Hematopoietic multipotent progenitor cell treated with erythropoietin and hydrocortisone succinate and interleukin-3 and kit ligand, for 8 days (in vitro differentiated cells): ENCODE results near the gene STX8.
"Not testable (repeated sequence)": the region's sequence is repeated elsewhere in the genome, so short reads cannot be mapped to it uniquely, and the experiment has no call there.

Source experiments
- DNase-seq: peaks from one replicate; pipeline ENCODE4 v3.0.0-alpha.2; 2015

The STX8 gene

DNA sequence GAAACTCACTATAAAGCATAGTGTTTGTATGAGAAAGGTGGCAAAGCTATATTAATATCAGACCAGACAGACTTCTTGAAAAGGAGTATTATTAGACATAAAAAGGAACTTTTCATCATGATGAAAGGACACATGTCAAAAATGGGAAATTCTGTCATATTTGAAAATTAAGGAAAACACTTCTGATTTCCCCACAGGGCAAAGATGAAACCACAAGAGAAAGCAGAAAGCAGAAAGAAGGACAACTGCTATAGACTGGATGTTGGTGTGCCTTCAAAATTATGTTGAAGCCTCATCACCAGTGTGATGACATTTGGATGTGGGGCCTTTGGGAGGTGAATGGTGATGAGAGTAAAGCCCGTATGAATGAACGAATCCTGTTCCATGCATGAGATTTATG, 193.0 kb downstream of the STX8 start:
- DNase-seq = no peak

DNA sequence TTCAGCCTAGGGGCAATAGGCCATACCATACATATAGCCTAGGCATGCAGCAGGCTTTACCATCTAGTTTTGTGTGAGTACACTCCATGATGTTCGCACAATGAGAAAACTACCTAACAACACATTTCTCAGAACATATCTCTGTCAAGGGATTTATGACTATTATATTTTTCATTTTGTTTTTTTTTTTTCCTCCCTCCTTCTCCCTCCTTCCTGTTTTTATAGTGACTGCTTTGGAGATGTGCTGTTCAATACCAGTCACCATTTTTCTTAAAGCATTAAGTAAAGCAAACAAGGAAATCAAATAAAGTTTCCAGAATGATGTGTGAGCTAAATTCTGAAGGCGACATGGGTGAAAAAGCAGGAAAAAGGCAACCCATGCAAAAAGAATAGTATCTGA, 194.6 kb downstream of the STX8 start:
- no peak for DNase-seq

DNA sequence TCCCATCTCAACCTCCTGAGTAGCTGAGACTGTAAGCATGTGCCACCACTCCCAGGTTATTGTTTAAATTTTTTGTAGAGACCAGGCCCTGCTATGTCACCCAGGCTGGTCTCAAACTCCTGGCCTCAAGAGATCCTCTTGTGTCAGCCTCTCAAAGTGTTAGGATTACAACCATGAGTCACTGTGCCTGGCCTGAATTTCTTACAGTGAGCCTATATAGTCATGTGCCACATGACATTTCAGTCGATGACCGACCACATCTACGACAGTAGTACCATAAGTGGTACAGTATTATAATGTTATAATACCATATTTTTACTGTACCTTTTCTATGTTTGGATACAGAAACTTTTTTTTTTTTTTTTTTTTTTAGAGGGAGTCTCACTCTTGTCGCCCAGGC, 195.3 kb downstream of the STX8 start:
- no peak for DNase-seq

DNA sequence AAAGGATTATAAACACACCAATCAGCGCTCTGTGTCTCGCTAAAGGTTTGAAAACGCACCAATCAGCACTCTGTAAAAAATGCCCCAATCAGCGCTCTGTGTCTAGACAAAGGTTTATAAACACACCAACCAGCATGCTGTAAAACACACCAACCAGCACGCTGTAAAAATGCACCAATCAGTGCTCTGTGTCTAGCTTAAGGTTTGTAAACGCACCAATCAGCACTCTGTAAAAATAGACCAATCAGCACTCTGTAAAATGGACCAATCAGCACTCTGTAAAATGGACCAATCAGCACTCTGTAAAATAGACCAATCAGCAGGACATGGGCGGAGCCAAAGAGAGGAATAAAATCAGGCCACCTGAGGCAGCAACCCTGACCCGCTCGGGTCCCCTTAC, 199.4 kb downstream of the STX8 start:
- DNase-seq = not testable (repeated sequence)

DNA sequence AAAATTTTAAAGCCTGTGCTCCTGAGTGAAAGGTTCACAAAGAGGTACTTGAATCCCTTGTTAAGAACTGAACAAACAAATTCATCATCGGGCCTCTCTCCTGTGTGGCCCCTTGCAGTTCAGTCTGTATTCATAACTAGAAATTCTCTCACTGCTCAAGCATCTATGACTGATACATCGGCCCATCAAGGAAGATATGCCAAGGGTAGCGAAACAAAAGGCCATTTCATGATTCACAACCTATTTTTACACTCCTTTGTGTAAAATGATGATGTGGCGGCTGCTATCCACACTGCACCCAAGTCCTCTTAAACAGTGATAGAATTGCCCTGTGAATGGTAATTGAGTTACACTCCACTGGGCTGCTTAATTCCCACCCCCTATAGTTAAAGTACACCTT, 204.6 kb downstream of the STX8 start:
- DNase-seq = no peak

DNA sequence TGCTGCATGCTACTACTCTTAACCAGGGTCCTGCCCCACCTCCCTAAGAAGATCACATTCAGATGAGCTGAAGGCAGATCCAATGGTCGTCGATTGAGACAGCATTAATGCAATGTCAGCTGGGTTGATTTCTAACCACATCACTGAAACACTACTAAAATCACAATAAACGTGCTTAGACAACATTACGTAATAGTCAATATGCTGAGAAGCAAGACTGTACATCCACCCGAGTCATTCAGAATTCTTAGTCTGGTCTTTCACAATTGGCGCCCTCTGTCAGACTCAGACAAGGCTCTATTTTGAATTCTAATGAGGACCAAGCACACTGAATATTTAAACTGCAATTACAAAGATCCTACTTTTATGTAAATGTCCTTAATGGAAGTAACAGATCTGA, 205.2 kb downstream of the STX8 start:
- no peak for DNase-seq

DNA sequence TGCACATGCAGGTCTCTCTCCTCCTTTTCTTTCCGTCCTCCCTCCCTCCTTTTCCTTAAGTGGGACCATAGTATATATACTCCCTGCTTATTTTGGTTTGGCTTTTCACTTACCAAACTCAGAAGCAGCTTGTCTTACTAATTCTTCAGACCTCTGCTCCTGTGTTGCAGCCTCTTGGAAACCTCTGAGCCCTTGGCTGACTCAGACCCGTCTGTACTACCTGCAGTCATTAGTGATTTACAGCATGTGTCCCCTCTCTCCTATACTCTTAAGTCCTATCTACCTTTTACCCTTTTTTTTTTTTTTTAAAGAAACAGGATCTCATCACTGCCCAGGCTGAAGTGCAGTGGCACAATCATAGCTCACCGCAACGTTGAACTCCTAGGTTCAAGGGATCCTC, 207.0 kb downstream of the STX8 start:
- DNase-seq = no peak

DNA sequence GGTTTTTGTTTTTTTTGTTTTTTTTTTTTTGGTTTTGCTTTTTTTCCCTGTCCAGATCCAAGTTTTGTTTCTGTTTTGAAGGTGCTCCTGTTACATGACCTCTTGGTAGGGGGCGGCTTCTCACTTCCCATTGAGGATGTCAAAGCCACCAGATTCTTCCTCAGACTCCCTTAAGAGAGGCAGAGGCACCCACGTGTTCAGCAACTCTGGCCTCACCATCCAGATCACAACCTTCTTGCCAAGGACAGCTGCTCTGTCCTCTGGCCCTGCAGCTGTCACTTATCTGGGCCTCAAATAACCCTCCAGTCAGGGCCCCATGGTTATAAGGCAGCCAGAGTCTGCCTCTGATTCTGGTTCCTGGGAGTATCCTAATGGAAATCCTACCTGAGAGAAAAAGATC, 208.5 kb downstream of the STX8 start:
- no peak for DNase-seq

DNA sequence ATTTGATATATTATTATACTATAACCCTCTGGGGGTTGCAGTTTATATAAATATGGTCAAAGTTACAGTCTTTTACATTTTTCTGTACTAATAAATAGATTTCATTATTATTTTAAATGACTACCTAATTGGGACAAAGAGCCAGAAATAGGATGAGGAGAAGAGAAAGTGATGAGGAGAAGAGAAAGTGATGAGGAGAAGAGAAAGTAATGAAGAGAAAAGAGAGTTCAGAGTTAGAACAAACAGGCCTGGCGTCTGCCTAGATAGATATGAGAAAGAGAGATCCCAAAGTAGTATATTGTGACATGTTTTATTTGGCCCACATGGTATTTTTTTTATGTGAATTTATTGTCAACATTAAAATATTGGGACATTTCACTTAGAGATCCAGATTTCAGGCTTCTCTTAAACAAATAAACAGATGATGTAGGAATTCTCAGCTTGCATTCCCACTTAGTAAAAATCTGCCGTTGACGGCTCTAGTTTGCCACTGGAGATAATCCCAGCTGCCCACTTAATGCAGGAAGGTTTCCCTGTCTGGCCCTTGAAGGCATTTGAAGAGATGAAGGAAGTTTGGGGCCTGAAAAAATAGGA, 210.7 kb downstream of the STX8 start:
- DNase-seq = no peak

DNA sequence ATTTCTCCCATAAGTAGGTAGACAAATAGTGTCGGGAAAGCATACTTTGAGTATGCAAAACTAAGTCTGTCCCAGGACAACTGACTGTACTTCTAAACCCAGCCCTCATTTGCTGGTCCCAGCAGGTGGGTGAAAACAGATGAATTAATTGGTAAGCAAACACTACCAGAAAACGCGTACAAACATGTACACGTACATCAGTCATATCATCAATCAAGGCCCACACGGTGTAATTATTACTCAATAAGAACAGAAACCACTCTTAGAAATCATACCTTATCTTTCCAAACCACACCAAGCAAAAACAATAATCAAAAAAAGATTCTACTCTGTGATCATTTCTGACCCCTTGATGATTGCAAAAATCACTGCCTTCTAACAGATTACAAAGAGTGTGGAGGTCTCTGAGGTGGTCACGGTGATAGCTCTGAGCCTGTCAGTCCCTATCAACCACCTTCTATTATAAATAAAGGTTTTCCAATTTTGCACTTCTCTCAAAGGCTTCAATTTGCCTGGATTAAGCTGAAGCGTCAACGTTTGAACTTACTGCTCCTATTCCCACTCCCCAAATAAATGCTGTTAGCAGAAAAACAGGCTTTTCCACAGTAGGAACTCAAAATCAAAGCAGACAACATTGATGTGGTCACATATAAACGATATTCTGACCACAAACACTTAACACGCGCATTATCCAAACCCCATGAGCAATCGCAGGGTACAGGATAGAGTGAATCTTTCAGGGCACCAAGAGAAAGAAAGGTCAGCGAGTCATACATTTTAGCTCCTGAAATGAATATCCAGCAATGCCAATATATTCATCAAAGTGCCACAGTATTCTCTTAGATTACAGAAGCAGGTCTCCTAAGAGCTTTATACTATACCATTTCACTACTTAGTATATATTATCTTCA, 211.9 kb downstream of the STX8 start:
- DNase-seq = no peak

DNA sequence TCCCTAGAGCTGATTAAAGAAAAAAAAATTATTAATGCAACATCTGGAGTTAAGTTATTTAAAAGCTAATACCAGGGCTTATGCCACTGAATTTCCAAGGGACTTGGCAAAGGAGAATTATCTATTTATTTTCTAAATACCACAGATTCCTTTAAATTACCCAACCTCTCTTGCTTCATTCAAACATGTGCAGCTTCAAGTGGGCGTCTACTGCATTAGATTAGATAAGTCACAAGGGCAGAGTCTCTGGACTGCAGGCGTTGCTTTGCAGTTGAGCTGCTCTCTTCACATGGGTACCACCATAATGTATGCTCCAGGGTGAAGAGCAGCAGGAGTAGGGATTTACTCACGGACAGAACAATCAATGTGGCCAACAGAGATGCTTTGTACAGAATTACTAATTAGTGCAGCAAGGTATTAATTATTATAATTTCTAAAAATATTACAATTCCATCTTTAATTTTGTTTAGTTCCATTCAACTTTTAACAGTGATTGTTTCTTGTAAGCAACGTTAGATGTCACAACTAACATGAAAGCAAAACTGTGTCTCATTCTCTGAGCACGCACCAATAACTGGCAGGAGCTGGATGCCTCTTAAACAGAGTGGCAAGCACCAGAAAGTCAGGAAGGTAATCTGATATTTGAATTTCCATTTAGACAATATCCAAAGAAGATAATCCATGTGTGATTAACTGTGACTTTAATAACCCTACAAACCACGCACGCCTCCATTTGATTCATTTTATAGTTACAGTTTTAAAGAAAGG, 214.2 kb downstream of the STX8 start:
- DNase-seq = peak; percentile 27

DNA sequence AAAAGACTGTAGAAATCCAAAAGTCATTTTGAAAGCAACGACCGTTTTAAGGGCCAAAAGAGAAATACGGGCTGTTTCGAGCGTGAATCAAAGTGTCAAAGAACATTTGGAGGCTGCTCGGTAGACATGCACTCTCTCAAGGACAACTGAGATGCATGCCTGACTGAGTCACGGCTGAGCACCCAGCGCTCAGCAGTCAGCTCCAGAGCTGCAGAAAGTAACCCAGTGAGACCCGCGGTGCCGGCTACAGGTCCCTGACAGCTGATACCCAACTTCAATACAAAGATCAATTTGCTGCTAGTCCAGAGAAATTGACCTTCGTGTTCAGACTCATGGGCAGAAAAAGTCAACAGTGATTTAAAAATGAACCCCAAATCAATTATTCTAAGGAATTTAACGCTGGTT, 214.9 kb downstream of the STX8 start:
- no peak for DNase-seq

DNA sequence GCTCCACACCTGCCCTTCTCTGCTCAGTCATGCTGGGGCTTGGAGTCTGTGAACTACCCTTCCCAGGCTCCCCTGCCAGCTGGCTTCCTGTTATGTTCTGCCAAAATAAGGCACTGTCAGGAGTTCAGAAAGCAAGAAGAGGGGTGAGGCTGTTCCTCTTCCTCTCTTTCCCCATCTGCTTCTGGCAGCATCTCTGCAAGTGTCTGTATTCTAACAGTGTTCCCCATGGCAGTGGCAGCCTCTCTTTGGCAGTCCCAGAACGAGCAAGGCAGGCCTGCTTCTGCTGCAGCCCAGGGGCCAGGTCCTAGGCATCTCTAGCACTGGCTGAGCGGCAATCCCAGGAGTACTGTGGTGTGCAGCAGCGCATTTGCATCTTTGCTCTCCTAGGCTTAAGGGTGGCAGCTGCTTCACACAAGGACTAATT, 219.1 kb downstream of the STX8 start:
- DNase-seq = no peak

DNA sequence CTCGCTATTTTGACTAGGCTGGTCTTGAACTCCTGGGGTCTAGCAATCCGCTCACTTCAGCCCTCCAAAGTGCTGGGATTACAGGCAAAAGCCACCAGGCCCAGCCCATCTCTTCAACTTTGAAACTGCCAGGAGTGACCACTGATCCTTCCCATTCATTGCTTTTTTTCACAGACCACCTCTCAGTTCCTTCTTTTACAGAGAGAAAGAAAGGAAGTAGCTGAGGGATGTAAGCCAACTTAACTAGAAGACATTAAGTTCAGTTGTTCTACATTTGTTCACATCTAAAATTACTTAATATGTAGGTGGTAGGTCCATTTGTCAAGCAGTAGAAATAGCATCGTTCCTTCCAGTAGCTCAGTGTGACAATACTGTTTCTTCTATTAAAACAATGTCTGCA, 219.8 kb downstream of the STX8 start:
- no peak for DNase-seq

DNA sequence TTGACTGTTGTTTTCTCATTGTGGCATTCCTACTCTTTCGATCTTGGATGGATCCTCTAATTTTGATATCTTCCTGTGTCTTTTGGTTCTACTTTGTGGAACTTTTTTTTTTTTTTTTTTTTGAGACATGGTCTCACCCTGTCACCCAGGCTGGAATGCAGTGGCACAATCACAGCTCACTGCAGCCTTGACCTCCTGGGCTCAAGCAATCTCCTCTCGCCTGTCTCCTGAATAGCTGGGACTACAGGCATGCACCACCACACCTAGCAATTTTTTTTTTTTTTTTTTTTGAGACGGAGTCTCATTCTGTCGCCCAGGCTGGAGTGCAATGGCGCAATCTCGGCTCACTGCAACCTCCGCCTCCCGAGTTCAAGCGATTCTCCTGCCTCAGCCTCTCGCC, 220.4 kb downstream of the STX8 start:
- not testable (repeated sequence) for DNase-seq

DNA sequence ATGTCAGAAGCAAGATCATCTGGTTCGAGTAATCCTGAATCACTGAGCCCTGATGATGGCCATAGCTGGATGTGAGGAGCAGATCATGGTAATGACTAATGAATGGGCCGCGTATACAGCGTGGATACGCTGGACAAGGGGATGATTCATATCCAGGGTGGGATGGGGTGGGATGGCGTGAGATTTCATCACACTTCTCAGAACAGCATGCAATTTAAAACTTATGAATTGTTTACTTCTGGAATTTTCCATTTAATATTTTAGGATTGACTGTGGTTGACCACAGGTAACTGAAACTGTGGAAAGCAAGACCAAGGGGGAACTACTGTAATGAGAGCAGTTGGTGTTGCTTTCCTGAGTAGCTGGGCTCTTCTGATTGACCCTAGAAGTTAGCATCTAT, 225.5 kb downstream of the STX8 start:
- no peak for DNase-seq

DNA sequence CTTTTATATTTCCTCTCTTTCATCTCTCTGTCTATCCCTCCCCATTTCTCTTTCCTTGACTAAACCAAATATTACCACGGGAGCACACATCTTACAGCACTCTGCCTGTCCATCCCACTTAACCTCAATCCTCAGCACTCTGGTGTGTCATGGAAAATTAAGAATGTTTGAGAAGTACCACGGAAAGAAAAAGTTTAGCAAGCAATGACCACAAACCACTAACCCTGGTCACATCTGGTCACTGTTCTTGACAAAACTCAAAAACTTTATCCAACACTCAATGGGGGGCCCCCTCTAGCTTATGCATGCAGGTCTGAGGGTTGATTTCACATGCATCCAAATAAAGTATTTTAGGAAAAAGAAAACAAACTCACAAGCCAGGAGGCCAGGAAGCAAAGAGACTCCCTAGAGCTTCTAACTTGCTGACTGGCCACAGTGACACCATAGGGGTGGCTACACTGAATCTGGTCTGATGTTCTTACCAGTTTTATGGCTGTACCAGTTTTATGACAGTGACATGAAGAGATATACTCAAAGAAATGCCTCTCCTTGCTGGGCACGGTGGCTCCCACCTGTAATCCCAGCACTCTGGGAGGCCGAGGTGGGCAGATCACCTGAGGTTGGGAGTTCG, 229.2 kb downstream of the STX8 start:
- DNase-seq = no peak

DNA sequence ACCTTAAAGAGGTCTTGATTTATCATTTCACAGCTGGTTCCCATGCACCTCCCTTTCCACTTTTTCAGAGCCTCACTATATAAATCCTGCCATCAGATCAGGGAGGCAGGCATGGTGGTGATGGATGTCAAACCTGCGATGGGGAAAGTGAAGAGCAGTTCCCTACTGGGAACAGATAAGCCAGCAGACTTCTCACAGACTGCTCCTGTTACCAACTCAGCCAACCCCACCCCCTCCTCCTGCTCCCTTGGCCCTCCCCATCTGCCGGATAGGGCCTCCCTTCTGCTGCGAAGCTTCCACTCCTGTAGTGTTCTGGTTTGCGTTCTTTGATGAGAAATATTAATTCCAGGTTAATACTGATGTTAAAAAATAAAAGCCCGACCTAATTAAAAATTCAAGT, 232.1 kb downstream of the STX8 start:
- no peak for DNase-seq

DNA sequence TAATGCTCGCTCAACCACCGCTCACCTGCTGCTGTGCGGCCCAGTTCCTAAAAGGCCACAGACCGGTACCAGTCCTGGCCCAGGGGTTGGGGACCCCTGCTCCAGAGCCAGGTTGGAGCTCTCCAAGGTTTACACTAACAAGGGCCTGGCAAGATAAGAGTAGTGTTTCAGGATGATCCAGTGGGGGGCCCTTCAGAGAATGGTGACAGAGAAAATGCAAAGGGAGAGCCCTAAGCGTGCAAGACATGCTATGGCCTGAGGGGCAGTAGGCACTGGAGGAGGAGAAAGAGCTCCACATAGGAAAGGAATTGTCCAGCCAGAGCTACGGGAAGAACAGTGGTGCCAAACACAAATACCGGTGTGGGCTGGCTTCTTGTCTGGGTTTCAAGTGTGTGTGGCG, 233.4 kb downstream of the STX8 start:
- DNase-seq = no peak

DNA sequence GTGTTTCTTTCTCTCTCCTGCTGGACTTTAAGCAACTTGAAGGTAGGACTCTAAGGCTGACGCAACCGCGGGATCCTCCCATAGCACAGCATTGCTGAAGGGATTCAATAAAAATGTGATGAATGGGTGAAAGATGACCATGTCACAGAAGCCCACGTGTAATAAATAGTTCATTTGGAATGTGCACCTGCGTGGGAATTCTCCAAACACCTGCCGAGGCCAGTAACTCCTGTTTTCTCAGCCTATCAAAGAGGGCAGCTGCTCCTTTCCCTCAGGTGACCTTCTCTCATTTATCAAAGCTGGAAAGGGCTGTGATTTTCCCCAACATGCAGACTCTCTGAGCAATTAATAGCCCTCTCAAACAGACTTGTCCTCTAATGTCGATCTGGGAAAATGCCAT, 235.7 kb downstream of the STX8 start:
- no peak for DNase-seq

DNA sequence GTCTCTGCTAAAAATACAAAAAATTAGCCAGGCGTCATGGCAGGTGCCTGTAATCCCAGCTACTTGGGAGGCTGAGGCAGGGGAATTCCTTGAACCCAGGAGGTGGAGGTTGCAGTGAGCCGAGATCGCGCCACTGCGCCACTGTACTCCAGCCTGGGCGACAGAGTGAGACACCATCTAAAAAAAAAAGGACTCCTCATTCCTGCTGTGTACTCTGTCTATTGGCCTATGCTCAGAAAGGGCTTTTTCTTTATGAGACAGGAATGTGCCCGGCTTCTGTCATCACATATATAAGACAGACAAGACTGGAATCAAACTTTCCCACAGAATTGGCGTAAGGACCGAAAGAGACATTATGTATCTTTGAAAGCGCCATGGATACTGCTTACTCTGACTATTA, 236.1 kb downstream of the STX8 start:
- not testable (repeated sequence) for DNase-seq

DNA sequence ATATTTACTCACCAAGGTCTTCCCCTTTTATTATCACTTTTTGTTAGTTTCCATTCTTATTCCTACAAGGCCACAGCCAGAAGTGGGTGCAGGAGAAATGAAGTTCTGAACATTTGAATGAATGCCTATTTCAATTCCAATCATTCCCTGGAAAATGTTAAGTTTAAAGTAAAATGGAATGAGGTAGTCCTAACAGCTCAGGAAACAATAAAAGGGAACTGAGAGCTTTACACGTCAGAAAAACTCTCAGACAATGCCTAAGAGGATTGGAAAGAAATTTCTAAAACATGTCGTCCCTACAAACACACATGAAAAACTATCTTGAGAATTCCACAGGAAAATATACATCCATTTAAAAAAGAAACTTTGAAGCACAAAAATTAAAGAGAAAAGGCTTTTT, 238.8 kb downstream of the STX8 start:
- no peak for DNase-seq
